Neutrophil (primary cell): ENCODE measurements around the gene UBE2B.

Source experiments
- H3K27ac ChIP-seq: fragments of 200-600 bp; sonication (generic); 2 replicates; pipeline ENCODE4 v1.5.1; 2016; ENCODE audit warnings: mild to moderate bottlenecking, moderate library complexity
- H3K27me3 ChIP-seq: fragments of 200-600 bp; sonication (generic); 2 replicates; pipeline ENCODE4 v1.6.0; 2016; ENCODE audit warnings: mild to moderate bottlenecking
- H3K36me3 ChIP-seq: fragments of 200-600 bp; sonication (generic); 2 replicates; pipeline ENCODE4 v1.5.1; 2017
- H3K4me1 ChIP-seq, 2 experiments: fragments of 200-600 bp in 1 of 2; sonication (generic) in 1 of 2; 1 replicate in 1 of 2; 2 replicates in 1 of 2; pipeline versions ENCODE4 v1.5.1 to v1.6.1; 2013 to 2016; ENCODE audit warnings: low read depth in 1 of 2, low read length in 1 of 2, mild to moderate bottlenecking in 1 of 2, moderate library complexity in 1 of 2; ENCODE audit not compliant: control insufficient read depth in 1 of 2, insufficient read depth in 1 of 2
- H3K4me3 ChIP-seq, 2 experiments: fragments of 200-600 bp in 1 of 2; sonication (generic) in 1 of 2; 1 replicate in 1 of 2; 2 replicates in 1 of 2; pipeline ENCODE4 v1.5.1; 2013 to 2016; ENCODE audit warnings: low read depth in 1 of 2, low read length in 1 of 2, mild to moderate bottlenecking in 1 of 2, moderate library complexity in 1 of 2
- H3K9me3 ChIP-seq: fragments of 200-600 bp; sonication (generic); 2 replicates; pipeline ENCODE4 v1.5.1; 2016
- TF ChIP-seq, protein P1 (sequence below): fragments of 200-600 bp; sonication (generic); IDR thresholded peaks from 2 replicates; pipeline ENCODE4 v1.5.1; 2016; ENCODE audit warnings: antibody characterized with exemption

Gene UBE2B

DNA sequence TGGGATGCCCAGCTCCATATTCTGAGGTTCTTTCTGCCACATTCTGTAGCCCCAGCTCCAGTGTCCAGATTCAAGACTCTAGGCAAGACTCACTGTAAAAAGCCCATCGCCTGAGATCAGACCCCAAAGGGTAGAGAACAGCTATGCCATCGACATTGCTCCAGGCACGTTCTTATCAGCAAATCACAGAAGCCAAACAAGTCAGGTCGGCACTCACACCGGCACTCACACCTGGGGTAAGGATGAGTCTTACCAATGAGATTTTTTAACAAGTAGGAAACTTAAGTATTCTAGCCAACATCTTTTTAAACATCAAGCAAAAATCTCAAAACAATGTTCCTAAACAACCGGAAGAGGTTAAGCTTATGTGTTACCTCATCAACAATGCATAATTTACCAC lies 38.0 kb downstream of the UBE2B start:
- Histone ChIP-seq H3K36me3 (peaks cover 24% of the 10 kb centered on the region), H3K27me3 (no peaks in the 10 kb centered on the region), H3K27ac (no peak overlapping the region), H3K9me3 (no peaks in the 10 kb centered on the region), H3K4me3 (no peak overlapping the region), H3K4me1 (peaks cover 11 to 18% of the 10 kb centered on the region in 2 experiments)
- TF ChIP-seq, protein P1, sequence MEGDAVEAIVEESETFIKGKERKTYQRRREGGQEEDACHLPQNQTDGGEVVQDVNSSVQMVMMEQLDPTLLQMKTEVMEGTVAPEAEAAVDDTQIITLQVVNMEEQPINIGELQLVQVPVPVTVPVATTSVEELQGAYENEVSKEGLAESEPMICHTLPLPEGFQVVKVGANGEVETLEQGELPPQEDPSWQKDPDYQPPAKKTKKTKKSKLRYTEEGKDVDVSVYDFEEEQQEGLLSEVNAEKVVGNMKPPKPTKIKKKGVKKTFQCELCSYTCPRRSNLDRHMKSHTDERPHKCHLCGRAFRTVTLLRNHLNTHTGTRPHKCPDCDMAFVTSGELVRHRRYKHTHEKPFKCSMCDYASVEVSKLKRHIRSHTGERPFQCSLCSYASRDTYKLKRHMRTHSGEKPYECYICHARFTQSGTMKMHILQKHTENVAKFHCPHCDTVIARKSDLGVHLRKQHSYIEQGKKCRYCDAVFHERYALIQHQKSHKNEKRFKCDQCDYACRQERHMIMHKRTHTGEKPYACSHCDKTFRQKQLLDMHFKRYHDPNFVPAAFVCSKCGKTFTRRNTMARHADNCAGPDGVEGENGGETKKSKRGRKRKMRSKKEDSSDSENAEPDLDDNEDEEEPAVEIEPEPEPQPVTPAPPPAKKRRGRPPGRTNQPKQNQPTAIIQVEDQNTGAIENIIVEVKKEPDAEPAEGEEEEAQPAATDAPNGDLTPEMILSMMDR: no peak

GRCh38 chr5:134410822-134411221 lies 39.5 kb downstream of the UBE2B start:
- peak overlapping the region; percentile 68 to 81 for H3K4me3 ChIP-seq
- peaks cover 12% of the 10 kb centered on the region for H3K36me3 ChIP-seq
- no peaks in the 10 kb centered on the region for H3K9me3 ChIP-seq
- no peak overlapping the region for H3K27ac ChIP-seq
- no peaks in the 10 kb centered on the region for H3K27me3 ChIP-seq
- TF ChIP-seq, protein P1: no peak
- H3K4me1 ChIP-seq: peaks cover 11 to 18% of the 10 kb centered on the region in 2 experiments

DNA sequence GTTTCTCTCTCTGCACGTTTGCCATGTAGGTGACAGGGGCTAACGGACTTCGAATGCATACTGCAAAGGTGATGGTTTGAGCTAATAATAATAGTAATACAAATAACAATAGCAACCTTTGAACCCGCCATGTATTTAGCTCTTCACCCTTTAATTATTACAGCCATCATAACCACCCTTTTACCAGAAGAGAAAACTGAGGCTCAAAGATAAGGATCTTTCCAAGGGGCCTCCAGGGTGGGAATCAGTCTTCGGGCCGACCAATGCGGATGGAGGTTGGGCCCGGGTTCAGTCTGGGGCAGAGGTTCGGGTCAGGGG lies 39.8 kb downstream of the UBE2B start:
- Histone ChIP-seq H3K4me1 (peaks cover 11 to 18% of the 10 kb centered on the region in 2 experiments), H3K27me3 (no peaks in the 10 kb centered on the region), H3K9me3 (no peaks in the 10 kb centered on the region), H3K36me3 (peaks cover 9% of the 10 kb centered on the region), H3K4me3 (peak overlapping the region; percentile 68 to 81), H3K27ac (peak overlapping the region; percentile 37)
- TF ChIP-seq, protein P1: no peak

DNA sequence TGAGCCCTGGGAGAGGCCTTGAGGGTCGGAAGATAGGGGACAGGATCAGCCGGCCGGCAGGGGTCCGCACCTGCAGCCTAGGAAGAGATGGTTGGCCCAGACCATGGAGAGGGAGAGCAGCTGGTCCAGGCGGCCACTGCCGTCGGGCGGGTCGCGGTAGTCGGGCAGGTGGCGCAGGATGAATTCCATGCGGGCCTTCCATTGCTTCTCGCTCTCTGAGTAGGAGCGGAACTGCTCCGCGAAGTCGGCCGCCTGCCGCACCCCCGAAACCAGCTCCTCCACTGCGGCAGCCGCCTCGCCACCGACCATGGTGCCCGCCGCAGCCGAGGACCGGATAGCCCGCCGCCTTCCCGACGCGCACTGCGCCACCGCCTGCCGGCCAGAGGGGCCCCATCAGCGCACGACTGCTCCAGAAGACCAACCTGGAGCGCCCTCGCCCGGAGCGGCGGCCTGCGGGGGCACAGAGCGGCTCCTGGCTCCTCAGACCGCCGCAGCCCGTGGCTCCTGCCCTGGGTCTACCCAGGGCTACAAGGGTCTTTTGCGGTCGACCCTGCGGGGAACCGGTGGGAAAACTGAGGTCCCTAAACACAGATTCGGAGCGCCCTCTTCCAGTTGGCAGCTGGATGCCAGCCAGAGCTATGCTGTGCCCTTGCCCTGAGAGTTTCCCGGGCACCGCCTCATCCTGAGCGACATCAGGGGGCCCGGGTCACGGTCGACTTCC lies 40.3 kb downstream of the UBE2B start, which contains the start of gene CDKN2AIPNL:
CDKN2AIPNL (minus strand) TSS at position 336 of the 721 bp plus-strand sequence; CDS start at position 309, 27 bp downstream.
- H3K27ac ChIP-seq: peak within 1 kb of the TSS; percentile 37
- peaks cover 3% of the 10 kb centered on the region for H3K36me3 ChIP-seq
- H3K4me1 ChIP-seq: peaks cover 11 to 18% of the 10 kb centered on the region in 2 experiments
- no peaks in the 10 kb centered on the region for H3K27me3 ChIP-seq
- no peaks in the 10 kb centered on the region for H3K9me3 ChIP-seq
- TF ChIP-seq, protein P1: peak; percentile 68
- H3K4me3 ChIP-seq: peak within 1 kb of the TSS; percentile 68 to 81

- no peaks in the 10 kb centered on the region for H3K27me3 ChIP-seq
- no peaks in the 10 kb centered on the region for H3K36me3 ChIP-seq
- TF ChIP-seq, protein P1: no peak
- H3K9me3 ChIP-seq: no peaks in the 10 kb centered on the region
- H3K4me1 ChIP-seq: peaks cover 11 to 18% of the 10 kb centered on the region in 2 experiments
- no peak overlapping the region for H3K27ac ChIP-seq
- H3K4me3 ChIP-seq: no peak overlapping the region
These were observed 41.7 kb downstream of the UBE2B start for GRCh38 chr5:134413046-134413445.
